ENCODE data around the gene MRPL50.

DNA sequence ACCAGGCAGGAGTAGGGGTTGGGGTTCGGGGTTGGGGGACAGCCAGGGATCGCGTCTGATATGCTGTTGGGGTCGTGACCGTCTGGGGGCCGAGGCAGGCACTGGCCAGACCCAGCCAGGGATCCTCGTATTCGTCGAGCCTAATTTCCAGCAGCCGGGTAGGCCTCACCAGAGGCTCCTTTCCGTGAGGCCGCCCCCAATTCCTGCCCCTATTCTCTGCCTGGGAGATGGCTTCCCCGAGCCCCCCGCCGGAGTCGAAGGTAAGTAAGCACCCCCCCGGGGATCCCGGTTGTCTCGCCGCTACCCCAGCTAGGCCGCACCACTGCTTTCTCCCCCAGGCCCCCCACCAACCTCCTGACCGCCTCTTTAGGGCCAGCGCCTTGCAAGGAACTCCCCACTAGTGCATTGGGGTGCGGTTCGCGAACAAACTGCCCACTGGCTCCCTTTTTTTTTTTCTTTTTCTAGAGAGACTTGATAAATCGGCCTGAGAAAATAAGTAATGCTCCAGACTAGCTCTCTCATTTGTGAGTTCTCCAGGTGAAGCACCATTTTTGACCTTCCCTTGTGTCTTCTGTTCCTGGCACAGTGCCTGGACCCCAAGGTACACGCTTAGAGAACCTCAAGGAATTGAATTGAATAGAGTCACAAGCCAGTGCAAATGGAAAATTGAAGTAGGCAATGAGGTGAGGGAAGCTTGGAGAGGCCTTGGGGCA lies 668 bp upstream of the MRPL50 start:
- TF ChIP-seq EZH2 (IDR thresholded peaks at IDR 0.05), result no peak
- TF ChIP-seq POLR2AphosphoS5 (IDR thresholded peaks at IDR 0.05; ENCODE audit: borderline replicate concordance, low read depth, low read length), result no peak
- no peak for TF ChIP-seq FOXP2 (optimal IDR thresholded peaks at IDR 0.05; ENCODE audit: control extremely low read depth, extremely low read length, insufficient read depth)

Data from SK-N-MC (cell line).